HG03442 (cell line): ENCODE measurements around the gene PIGQ.
"Not testable (repeated sequence)": the region's sequence is repeated elsewhere in the genome, so short reads cannot be mapped to it uniquely, and the experiment has no call there.

ENCODE experiments used
- ATAC-seq: cut with Tn5 transposase; IDR thresholded peaks from one replicate; pipeline ENCODE4 v1.9.1; 2021; ENCODE audit warnings: mild to moderate bottlenecking, moderate library complexity; ENCODE audit not compliant: unreplicated experiment

PIGQ gene

DNA sequence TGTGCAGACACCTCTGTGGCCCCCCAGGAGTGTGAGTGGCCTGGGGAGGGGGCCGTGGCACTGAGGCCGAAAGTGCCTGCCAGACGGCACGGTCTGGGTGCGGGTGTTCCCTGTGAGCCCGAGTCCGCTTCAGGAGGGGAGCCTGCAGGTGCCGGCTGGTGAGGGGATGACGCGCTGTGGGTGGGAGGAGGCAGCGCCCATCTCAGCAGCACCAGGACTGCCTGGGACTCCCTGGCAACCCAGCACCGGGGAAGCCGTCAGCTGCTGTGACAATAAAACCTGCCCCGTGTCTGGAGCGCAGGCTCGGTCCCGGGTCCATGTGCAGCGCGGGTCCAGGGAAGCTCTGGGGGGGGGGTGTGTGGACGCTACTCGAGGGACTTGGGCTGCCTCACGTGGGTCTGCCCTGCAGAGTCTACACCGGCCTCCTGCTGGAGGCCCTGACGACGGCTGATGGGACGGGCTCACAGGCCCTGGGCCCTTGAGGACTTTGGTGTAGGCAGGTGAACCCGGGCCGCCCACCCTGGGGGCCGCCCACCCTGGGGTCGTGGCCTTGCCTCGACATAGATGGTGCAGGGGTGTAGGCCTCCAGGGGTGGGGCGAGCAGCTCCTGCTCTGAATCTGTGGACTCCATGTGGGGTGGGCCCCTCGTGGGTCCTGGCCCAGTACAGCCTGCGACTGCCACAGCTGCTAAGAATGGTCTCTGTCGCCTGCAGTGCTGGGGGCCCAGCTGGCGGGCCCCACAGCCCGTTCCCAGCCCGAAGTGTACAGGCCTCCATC, 14.2 kb downstream of the PIGQ start:
- no peak for ATAC-seq

DNA sequence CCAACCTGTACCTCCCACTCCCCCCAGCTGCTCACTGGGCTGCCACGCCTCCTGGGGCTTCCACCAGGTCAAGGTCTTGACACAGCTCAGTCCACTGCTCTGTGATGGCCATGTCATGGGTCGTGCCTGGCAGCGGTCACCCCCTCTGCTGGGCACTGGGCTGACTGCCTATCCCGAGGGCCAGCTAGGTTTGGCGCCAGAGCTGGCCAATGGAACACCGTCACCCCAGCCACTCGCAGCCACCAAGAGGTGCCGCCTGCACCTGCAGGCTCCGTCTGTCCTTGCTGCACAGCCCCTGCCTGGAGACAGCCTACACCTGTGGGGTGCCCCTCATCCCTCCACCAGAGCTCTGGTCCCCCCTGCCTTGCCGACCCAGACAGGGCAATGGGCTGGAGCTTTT, 15.6 kb downstream of the PIGQ start:
- ATAC-seq = no peak

DNA sequence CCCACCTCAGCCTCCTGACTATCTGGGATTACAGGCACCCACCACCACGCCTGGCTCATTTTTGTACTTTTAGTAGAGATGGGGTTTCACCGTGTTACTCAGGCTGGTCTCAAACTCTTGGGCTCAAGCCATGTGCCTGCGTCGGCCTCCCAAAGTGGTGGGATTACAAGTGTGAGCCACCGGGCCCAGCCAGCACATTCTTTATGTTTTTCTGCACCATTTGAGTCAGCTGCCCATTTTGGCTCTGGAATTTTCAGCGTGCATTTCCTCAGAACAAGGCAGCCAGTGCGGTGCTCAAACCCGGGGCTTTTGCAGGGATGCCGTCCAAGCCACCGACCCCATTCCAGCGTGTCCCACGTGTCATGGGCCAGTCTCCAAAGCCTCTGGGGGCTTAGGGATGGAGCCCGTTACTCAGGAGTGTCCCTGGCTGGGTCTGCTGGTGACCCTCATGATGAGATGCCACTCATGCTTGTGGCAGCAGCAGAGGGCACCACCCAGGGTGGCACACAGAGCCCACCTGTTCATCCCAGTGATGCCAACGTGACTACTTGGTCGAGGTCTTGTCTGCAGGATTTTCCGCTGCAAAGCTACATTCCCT, 16.4 kb downstream of the PIGQ start:
- no peak for ATAC-seq

DNA sequence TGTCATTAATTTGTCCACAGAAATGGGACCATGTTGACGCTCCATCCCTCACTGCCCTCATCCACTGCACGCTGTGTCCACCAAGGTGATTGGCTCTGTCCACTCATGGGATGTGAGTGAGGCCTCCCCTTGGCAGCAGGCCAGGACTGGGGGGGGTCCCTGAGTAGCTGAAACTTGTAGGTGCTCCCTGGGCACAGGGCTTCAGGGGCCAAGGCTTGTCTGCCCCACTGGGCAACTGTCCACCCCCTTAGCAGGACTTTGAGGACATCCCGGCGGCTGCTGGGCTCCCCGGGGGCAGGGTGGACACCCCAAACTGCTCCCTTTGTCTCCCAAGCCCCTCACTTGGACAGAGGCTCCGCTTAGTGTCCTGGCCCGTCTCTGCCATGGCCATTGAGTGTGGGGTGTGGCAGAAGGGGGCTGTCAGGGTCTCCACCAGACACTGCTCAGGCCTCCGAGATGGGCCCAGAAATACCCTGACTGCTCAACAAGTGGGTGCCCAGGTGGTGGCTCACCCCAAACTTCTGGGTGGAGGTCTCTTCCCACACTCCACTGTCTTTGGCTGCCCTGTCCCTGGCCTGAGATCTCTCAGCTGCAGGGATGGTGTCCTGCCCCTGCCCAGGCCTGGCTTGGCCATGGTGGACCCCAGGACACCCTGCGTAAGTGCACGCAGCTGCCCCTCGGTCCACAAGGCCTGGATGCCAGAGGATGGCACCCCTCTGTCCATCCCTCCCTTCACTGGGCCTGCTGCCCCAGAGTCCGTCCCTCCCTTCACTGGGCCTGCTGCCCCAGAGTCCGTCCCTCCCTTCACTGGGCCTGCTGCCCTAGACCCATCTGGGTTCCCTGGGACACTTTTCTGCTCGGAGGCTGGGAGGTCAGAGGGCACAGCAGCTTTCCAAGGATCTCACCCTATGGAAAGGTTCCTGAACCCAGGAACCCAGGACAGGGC, 17.1 kb downstream of the PIGQ start:
- ATAC-seq = no peak

DNA sequence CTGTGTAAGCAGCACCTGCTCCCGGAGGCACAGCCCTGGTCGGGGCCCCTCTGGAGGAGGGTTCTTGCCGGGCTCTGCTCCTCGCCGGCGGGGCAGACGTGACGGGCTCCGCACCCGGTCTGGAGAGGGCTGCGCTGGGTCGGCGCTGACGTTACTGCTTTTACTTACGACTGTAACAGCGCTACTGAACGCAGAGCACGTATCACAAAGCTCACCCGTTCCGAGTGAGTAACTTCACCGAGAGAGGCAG, 18.8 kb downstream of the PIGQ start:
- peak; percentile 2 for ATAC-seq

DNA sequence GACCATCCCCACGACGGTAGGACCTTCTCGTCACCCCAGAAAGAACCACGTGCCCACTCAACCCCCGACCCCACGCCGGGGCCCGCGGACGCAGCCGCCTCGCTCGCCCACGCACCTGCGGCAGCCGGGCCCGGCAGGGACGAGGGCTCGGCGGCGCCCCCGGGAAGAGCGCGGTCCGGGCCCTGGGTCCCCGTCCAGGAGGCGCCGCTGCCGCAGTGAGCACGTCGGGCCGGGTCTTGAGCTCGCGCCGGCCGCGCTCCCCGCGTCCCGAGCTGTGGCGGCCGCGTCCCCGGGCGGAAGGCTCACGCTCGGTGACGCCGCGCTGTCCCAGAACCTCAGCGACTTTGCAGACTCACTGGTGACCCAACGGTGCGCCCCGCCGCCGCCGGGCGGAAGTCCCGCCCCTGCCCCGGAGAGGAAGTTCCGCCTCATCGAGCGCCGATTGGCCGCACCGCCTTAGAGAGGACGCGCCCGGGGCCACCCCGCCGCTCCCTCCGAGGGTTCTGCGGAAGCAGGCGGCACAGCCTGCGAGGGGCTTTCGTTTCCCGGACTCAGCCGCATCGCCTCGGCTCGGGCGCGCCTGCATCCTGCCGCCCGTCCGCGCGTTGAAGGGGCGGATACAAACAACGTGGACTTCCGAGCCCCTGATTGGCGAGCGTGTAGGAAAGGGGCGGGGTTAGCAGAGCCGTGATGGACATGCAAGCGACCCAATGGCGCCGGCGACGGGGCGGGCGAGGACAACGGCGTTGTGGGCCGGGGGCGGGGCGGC, 19.3 kb downstream of the PIGQ start:
- peak; percentile 63 for ATAC-seq

DNA sequence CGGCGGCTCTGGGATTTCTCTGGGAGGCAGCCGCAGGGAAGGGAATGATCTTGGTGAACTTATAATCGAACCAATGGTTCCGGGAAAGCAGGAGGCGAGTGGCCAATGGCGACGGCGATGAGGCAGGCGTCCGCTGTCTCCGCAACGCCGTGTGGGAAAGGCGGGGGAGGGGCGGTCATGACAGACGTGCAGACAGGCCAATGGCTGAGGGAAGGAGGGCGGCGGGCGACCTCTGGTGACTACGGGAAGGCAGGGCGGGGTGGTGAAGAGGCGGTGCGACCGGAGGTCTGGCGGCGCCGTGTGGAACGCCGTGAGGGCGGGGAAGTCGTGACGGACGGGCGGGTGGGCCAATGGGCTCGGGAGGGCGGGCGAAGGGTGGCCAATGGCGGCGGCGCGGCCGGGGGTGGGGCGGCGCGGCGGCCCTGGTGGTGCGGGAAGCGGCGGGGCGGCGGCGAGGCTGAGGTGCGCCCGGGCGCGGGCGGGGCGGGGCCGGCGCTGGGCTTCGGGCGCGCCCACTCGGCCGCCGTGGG, 20.0 kb downstream of the PIGQ start, which contains the start of gene RAB40C:
TSS of gene RAB40C (plus strand) at position 409 of the 530 bp plus-strand sequence. CDS start 226 bp downstream, outside the sequence.
- ATAC-seq = peak; percentile 75

DNA sequence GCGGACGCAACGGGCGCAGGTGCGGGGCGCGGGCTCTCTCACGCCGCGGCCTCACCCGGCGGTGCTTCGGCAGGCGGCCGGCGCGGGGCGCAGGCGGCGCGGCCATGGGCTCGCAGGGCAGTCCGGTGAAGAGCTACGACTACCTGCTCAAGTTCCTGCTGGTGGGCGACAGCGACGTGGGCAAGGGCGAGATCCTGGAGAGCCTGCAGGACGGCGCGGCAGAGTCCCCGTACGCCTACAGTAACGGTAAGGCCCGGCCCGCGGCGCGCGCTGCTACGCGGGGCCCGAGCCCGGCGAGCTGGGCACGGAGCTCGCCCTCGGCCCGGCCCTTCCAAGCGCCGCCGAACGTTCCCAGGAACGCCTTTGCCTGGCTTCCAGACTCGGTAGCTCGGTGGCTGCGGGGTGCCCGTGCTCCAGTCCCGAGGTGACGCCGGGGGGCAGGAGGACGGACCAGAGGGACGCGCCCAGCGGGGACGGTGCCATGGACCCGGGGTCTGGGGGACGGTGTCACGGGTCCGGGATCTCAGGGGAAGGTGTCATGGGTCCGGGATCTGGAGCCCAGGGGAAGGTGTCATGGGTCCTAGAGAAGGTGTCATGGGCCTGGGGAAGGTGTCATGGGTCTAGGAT, 20.5 kb downstream of the PIGQ start:
- ATAC-seq = no peak

DNA sequence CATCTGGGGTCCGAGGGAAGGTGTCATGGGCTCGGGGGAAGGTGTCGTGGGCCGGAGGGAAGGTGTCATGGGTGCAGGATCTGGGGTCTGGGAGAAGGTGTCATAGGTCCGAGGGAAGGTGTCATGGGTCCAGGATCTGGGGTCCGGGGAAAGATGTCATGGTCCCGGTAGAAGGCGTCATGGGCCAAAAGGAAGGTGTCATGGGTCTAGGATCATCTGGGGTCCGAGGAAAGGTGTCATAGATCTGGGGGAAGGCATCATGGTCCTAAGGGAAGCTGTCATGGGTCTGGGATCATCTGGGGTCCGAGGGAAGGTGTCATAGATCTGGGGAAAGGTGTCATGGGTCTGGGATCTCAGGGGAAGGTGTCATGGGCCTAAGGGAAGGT, 21.0 kb downstream of the PIGQ start:
- no peak for ATAC-seq

DNA sequence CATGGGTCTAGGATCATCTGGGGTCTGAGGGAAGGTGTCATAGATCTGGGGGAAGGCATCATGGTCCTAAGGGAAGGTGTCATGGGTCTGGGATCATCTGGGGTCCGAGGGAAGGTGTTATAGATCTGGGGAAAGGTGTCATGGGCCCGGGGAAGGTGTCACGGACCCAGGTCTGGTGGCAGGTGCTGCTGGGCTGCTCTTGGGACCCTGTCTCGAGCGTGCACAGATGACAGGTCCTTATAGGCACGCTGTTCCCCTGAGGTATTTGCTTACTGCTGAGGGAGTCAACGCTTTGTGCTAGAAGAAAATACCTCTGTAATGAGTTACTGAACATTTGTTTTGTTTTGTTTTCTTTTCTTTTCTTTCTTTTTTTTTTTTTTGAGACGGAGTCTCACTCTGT, 21.5 kb downstream of the PIGQ start:
- ATAC-seq = no peak

DNA sequence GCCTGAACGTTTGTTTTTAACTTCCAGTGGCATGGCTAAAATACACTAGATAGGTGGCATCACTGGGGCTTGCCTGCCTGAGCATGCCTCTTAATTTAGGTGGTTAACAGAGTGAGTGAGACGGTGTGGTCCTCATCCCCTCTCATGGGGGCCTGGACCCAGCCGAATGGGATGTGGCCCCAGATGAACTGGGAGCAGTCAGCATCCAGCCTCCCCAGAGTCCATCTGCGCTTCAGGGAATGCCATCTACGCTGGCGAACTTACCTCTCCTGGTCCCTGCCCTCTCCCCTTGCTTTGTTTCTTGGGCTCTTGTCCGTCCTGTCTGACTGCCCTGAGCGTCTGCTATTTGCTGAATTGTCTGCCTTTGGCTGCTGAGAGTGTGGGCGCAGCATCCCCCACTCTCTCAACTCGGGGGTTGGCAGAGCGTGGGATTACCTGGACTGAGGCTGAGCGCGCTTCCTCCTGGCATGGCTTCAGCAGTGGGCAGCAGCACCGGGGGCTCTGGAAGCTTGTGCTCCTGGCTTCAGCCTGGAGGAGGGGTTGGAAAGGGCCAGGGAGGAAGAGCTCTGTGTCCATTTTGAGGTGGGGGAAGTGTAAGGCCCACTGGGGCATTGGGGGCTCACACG, 22.2 kb downstream of the PIGQ start:
- ATAC-seq = no peak

DNA sequence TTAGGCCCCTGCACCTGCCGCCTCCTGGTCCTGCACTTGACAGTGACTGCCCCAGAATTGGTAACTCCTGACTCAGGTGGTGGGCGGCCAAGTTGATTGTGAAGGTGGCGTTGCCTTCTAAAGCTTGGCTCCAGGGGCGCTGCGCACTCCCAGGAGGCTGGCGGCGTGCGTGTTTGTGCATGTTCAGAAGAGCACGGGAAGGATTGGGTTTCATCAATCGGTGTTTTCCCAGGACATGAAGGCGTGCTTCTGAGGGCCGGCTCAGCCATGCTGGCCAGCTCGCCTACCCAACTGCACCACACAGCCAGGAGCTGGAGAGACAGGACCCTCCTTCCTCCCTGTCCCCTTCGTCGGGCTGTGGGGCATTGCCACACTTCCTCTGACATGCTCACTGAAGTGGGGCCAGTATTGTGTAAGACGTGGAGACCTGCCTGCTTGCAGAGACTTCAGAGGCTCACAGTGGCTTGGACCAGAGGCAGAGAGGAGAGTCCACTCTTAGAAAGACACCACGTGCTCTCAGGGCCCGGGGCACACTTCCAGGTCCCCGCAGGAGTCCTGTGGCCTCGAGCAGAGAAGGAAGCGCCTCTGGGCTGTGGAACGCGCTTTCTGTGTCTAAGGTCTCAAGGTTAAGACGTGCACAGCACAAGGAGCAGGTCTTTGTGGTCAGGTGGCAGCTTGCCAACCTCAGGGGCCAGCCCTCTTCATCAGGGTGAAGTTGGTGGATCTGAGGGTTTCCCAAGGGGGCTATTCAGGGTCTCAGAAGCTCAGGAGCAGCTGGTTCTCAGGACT, 22.9 kb downstream of the PIGQ start:
- ATAC-seq = no peak

DNA sequence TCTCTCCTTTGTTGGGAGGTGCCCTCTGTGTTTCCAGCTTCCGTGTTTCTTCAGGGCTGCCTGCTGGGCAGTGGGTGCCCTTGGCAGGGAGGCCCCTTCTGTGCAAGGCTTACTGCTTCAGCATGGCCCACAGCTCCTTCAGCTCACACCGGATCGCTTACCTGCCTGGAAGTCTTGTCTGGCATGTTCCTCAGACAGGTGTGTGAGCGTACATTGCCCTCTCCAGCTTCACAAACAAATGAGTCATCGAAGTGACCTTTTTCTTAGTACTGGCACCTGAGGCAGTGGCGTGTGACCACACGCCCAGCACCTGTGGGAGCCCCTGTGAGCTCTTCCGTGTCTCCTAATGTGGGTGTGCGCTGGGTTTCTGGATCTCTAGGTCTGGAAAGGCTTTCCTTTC, 23.6 kb downstream of the PIGQ start:
- ATAC-seq = no peak

DNA sequence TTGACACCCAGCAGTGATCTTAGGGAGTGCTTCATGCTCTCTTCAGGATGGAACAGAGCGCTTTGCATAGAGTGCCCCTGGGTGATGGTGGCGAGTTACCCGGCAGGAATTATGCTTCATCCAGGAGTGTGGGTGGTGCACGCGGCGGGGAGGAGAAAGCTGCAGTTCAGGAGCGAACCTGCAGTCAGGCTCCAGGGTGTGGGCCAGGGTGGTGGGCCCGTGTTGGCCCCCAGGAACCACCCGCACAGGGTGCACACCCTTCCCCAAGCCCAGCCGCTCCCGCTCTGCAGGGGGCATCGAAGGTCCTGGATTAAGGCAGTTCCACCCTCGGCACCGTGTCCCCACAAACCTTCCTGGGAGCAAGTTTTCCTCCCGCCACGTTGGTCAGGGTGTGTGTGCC, 24.0 kb downstream of the PIGQ start:
- no peak for ATAC-seq

DNA sequence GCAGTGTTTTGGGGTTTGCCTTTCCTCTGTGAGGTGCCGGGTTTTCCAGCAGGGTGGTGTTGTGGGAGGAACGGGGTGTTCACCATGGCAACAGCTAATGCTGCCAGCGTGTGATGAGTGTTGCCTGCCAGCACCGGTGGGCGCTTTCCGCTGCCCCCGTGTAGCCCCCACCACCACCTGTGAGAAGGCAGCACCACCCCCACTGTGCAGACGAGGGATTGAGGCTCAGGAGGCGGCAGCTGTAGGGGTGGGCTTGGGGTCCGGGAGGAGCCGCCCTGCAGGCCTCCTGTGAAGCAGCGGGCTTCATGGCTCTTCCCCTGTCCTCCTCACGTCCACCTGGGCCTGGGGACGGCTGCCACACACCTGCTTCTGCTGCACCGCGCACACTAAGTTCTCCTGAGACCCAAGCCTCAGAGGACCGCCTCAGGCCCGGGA, 25.3 kb downstream of the PIGQ start:
- no peak for ATAC-seq

DNA sequence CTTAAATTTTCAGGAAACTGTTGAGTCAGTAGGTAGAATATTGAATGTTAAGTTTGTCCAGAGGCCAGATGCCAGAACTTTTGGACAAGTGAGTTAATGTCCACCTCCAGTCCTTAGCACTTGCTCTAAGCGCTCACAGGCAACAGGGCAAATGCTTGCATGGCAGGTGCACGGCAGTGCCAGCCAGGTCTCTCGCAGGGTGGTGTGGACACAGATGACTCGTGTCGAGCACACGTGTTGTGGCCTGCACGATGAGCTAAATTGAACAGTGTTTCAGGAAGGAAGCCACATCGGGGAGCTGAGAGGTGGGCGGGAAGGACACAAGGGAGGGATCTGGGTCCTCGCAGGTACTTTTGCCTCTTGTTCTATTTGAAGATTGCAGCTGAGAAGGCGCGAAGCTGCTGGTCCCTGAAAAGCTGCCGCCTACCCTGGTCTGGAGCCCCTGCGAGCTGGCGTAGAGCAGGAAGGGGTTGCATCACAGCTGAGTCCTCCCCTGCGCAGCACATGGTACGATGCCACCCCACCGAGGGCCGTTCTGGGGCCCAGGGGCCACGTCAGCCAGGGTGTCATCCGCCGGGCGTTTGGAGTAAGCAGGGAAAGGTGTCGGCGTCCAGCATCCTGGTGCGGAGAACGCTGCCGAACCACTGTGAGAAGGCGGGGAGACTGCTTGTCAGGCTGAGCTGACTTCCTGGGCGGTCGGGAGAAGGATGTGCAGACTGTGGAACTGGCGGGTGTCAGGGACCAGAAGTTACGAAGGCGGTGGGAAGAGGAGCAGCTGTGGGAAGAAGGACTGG, 26.4 kb downstream of the PIGQ start:
- no peak for ATAC-seq

DNA sequence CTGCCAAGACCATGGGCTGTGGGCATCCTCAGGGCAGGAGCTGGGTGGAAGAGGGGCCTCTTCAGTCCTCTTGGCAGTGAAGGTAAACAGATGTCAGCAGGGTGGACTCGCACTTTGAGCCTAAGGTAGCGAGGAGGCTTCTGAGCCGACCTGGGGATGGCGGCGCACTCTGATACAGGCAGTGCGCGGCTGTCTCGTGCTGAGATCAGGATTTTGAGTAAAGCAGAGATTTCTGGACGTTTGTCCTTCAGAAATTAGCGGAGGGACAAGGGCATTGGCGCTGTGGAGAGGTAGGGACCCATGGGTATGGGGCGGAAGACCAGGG, 26.9 kb downstream of the PIGQ start:
- no peak for ATAC-seq

DNA sequence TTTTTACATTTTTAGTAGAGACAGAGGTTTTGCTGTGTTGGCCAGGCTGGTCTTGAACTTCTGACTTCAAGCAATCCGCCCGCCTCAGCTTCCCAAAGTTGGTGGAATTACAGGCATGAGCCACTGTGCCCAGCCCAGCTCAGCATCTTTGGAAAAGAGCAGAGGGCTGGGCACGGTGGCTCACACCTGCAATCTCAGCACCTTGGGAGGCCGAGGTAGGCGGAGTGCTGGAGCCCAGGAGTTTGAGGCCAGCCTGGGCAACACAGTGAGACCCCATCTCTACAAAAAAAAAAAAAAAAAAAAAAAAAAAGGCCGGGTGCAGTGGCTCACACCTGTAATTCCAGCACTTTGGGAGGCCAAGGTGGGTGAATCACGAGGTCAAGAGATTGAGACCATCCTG, 27.9 kb downstream of the PIGQ start:
- ATAC-seq = not testable (repeated sequence)
